Measurements from ENCODE around the gene ZNF790. TPM values are rescaled to one million over a fixed set of nuclear protein-coding genes. Genes with fewer than 3 reads are reported as not detected.

The ZNF790 gene
- total RNA-seq, 4 donors from 2014 or later = 9.8 to 18.7 (median 14.6) TPM

- Histone ChIP-seq H3K27ac (no peak overlapping the region), H3K36me3 (peaks cover 23 to 24% of the 10 kb centered on the region in 2 donors), H3K27me3 (no peaks in the 10 kb centered on the region), H3K4me1 (peaks cover 4 to 6% of the 10 kb centered on the region in 2 donors), H3K9me3 (no peaks in the 10 kb centered on the region), H3K4me3 (replicated peaks in 1 of 3) (no peak overlapping the region)
- no peak for TF ChIP-seq CTCF (IDR thresholded peaks at IDR 0.05)
- no peak for TF ChIP-seq POLR2A (IDR thresholded peaks at IDR 0.05)
- no peak for DNase-seq
- intact Hi-C loops (cut with DNase I) = no loop called here
- 97 to 99% methylated on average over 2 of the region's 2 CpGs for WGBS, 2 donors
These were observed 4.8 kb downstream of the ZNF790 start for GRCh38 chr19:36833430-36833829.

GRCh38 chr19:36821758-36822157, 16.4 kb downstream of the ZNF790 start:
- H3K9me3 ChIP-seq = peaks cover 22% of the 10 kb centered on the region
- intact Hi-C loops (cut with DNase I) = loop anchor here (10.0 kb wide), 2 partner anchors 187 to 733 kb away; no protein-coding TSS in a partner anchor
- TF ChIP-seq POLR2A (IDR thresholded peaks at IDR 0.05) (no peak), CTCF (IDR thresholded peaks at IDR 0.05) (no peak)
- no peak for DNase-seq
- no peak overlapping the region for H3K4me3 ChIP-seq (replicated peaks in 1 of 3)
- WGBS, 2 donors = 96 to 98% methylated on average over 5 of the region's 5 CpGs
- no peak overlapping the region for H3K27ac ChIP-seq
- H3K27me3 ChIP-seq = no peaks in the 10 kb centered on the region
- H3K4me1 ChIP-seq = no peaks in the 10 kb centered on the region
- H3K36me3 ChIP-seq = peaks cover 72 to 88% of the 10 kb centered on the region in 2 donors

GRCh38 chr19:36819130-36819630, 19.0 kb downstream of the ZNF790 start:
- no peak for DNase-seq
- no peak overlapping the region for H3K4me3 ChIP-seq (replicated peaks in 1 of 3)

GRCh38 chr19:36807029-36807428, 31.2 kb downstream of the ZNF790 start:
- intact Hi-C loops (cut with DNase I) = no loop called here
- H3K27ac ChIP-seq = no peak overlapping the region
- DNase-seq = no peak

More at GRCh38 chr19:36819130-36819630, 19.0 kb downstream of the ZNF790 start:
- no peak overlapping the region for H3K27ac ChIP-seq
- H3K27me3 ChIP-seq = no peaks in the 10 kb centered on the region
- no peaks in the 10 kb centered on the region for H3K4me1 ChIP-seq
- WGBS, 2 donors = 97 to 98% methylated on average over 7 of the region's 7 CpGs
- H3K36me3 ChIP-seq = peaks cover 74 to 88% of the 10 kb centered on the region in 2 donors
- H3K9me3 ChIP-seq = peaks cover 26% of the 10 kb centered on the region
- TF ChIP-seq POLR2A (IDR thresholded peaks at IDR 0.05) = no peak
- no peak for TF ChIP-seq CTCF (IDR thresholded peaks at IDR 0.05)
- intact Hi-C loops (cut with DNase I) = loop anchor here (5.0 to 10.0 kb wide), 3 partner anchors 63 to 316 kb away; no protein-coding TSS in a partner anchor

More at GRCh38 chr19:36807029-36807428, 31.2 kb downstream of the ZNF790 start:
- no peaks in the 10 kb centered on the region for H3K27me3 ChIP-seq
- H3K4me3 ChIP-seq (replicated peaks in 1 of 3) = no peak overlapping the region
- H3K36me3 ChIP-seq = peaks cover 15 to 16% of the 10 kb centered on the region in 2 donors
- no peaks in the 10 kb centered on the region for H3K4me1 ChIP-seq
- no peaks in the 10 kb centered on the region for H3K9me3 ChIP-seq
- TF ChIP-seq CTCF (IDR thresholded peaks at IDR 0.05) (no peak), POLR2A (IDR thresholded peaks at IDR 0.05) (no peak)

Measured in thyroid gland (tissue), 4 donors.